H1 (cell line): ENCODE measurements around the gene HS6ST3. TPM values are rescaled to one million over a fixed set of nuclear protein-coding genes. Genes with fewer than 3 reads are reported as not detected.
A peak's percentile ranks its signal among the peaks of the same experiment; 100 is the strongest.

Experiments
- CTCF ChIA-PET: fragments of 300-600 bp; sonication (Branson Sonifier 250); formaldehyde crosslinking; loops from one replicate; lab custom pipeline; 2021; ENCODE audit not compliant: partially characterized antibody; lab: Charles Lee
- POLR2A ChIA-PET: fragments of 300-600 bp; sonication (Branson Sonifier 250); formaldehyde crosslinking; loops from one replicate; lab custom pipeline; 2021; ENCODE audit warnings: inconsistent platforms; ENCODE audit not compliant: partially characterized antibody; lab: Charles Lee
- DNase-seq, 2 experiments: peaks; one replicate each; pipeline versions ENCODE4 v3.0.0 to v3.0.0-alpha.2; 2010 to 2022; ENCODE audit warnings: low spot score in 2 of 2, low read depth in 1 of 2, mixed read lengths in 1 of 2
- FAIRE-seq: peaks from 2 replicates; lab custom pipeline; 2011; peaks lifted over from hg19 to GRCh38; lab: Jason Lieb, UNC
- H2AFZ ChIP-seq: 2 replicates; pipeline ENCODE4 v1.8.1; 2012; ENCODE audit warnings: low read length, inconsistent platforms
- H2AK5ac ChIP-seq: 2 replicates; pipeline ENCODE4 v1.6.1; 2013; ENCODE audit warnings: low read depth, low read length
- H2BK120ac ChIP-seq: replicated peaks from 2 replicates; pipeline ENCODE3; 2013; ENCODE audit warnings: low read depth, low read length, inconsistent platforms
- H2BK12ac ChIP-seq: 2 replicates; pipeline ENCODE4 v1.6.1; 2013; ENCODE audit warnings: low read depth, low read length
- H2BK15ac ChIP-seq: 2 replicates; pipeline ENCODE4 v1.6.1; 2013; ENCODE audit warnings: low read length
- H2BK20ac ChIP-seq: 2 replicates; pipeline ENCODE4 v1.6.1; 2013; ENCODE audit warnings: low read length
- H2BK5ac ChIP-seq: 2 replicates; pipeline ENCODE4 v1.6.1; 2013; ENCODE audit warnings: low read depth, low read length
- H3K14ac ChIP-seq: 2 replicates; pipeline ENCODE4 v1.6.1; 2013; ENCODE audit warnings: inconsistent platforms; ENCODE audit not compliant: insufficient read length
- H3K18ac ChIP-seq: 2 replicates; pipeline ENCODE4 v1.6.1; 2013; ENCODE audit warnings: low read length; ENCODE audit errors: extremely low read depth
- H3K23ac ChIP-seq: 2 replicates; pipeline ENCODE4 v1.6.1; 2013; ENCODE audit warnings: inconsistent platforms; ENCODE audit not compliant: insufficient read length
- H3K23me2 ChIP-seq: 2 replicates; pipeline ENCODE4 v1.6.1; 2013; ENCODE audit warnings: low read depth, low read length
- H3K27ac ChIP-seq: 2 replicates; pipeline ENCODE4 v1.6.1; 2011; ENCODE audit warnings: low read depth, low read length, inconsistent platforms
- H3K27me3 ChIP-seq, 4 experiments: replicated peaks in 1 of 4; 1 replicate in 1 of 4; 2 replicates in 3 of 4; pipeline versions ENCODE4 v1.6.1 to v1.8.1; 2011 to 2013; ENCODE audit warnings: low read length in 3 of 4, mild to moderate bottlenecking in 3 of 4, inconsistent platforms in 2 of 4, mixed read lengths in 2 of 4, moderate library complexity in 1 of 4; ENCODE audit not compliant: control insufficient read depth in 3 of 4, insufficient read depth in 3 of 4; ENCODE audit errors: extremely low read depth in 1 of 4
- H3K36me3 ChIP-seq, 4 experiments: 2 replicates each; pipeline versions ENCODE4 v1.6.1 to v1.8.1; 2011 to 2013; ENCODE audit warnings: mild to moderate bottlenecking in 4 of 4, low read length in 3 of 4, moderate library complexity in 2 of 4, control low read depth in 1 of 4, inconsistent platforms in 1 of 4; ENCODE audit not compliant: insufficient read depth in 4 of 4, control insufficient read depth in 2 of 4
- H3K4ac ChIP-seq: replicated peaks from 2 replicates; pipeline ENCODE3; 2013; ENCODE audit warnings: low read length, low read depth, mixed read lengths, inconsistent platforms; ENCODE audit not compliant: insufficient read length
- H3K4me1 ChIP-seq, 4 experiments: replicated peaks in 1 of 4; 1 replicate in 1 of 4; 2 replicates in 3 of 4; pipeline versions ENCODE4 v1.6.1 to v1.8.1; 2011 to 2013; ENCODE audit warnings: low read length in 3 of 4, inconsistent platforms in 2 of 4, mixed read lengths in 1 of 4; ENCODE audit not compliant: insufficient read depth in 4 of 4, control insufficient read depth in 3 of 4
- H3K4me2 ChIP-seq, 2 experiments: 2 replicates each; pipeline versions ENCODE4 v1.6.1 to v1.8.1; 2011 to 2013; ENCODE audit warnings: low read depth in 2 of 2, low read length in 2 of 2, control low read depth in 1 of 2, inconsistent platforms in 1 of 2, mild to moderate bottlenecking in 1 of 2; ENCODE audit not compliant: insufficient read depth in 1 of 2
- H3K4me3 ChIP-seq, 4 experiments: fragments of 200-600, 300-600 bp in 1 of 4; sonication (generic), shearing (Covaris generic), sonication (Bioruptor Twin) in 1 of 4; 2 replicates each; pipeline versions ENCODE4 v1.5.1 to v1.8.1; 2011 to 2016; ENCODE audit warnings: low read length in 4 of 4, low read depth in 3 of 4, control low read depth in 2 of 4, inconsistent platforms in 2 of 4, mild to moderate bottlenecking in 2 of 4, mixed read lengths in 1 of 4, moderate library complexity in 1 of 4; ENCODE audit not compliant: insufficient read depth in 2 of 4; ENCODE audit errors: extremely low read depth in 1 of 4
- H3K56ac ChIP-seq: replicated peaks from 2 replicates; pipeline ENCODE3; 2013; ENCODE audit warnings: low read depth, mild to moderate bottlenecking, mixed read lengths, low read length, inconsistent platforms; ENCODE audit not compliant: insufficient read length
- H3K79me1 ChIP-seq: 2 replicates; pipeline ENCODE4 v1.6.1; 2013; ENCODE audit warnings: low read depth, low read length, control low read depth
- H3K79me2 ChIP-seq, 2 experiments: 2 replicates each; pipeline versions ENCODE4 v1.6.1 to v1.8.1; 2012 to 2013; ENCODE audit warnings: low read length in 2 of 2, mild to moderate bottlenecking in 2 of 2, inconsistent platforms in 1 of 2; ENCODE audit not compliant: insufficient read depth in 2 of 2, control insufficient read depth in 1 of 2
- H3K9ac ChIP-seq, 4 experiments: replicated peaks in 1 of 4; 1 replicate in 1 of 4; 2 replicates in 3 of 4; pipeline versions ENCODE4 v1.6.1 to v1.8.1; 2011 to 2013; ENCODE audit warnings: low read depth in 3 of 4, low read length in 3 of 4, control low read depth in 2 of 4, mild to moderate bottlenecking in 2 of 4, moderate library complexity in 2 of 4, inconsistent platforms in 1 of 4; ENCODE audit errors: extremely low read depth in 1 of 4
- H3K9me3 ChIP-seq, 2 experiments: 2 replicates each; pipeline versions ENCODE4 v1.6.1 to v1.8.1; 2012 to 2013; ENCODE audit warnings: mild to moderate bottlenecking in 2 of 2, moderate library complexity in 2 of 2, control low read depth in 1 of 2, inconsistent platforms in 1 of 2, low read depth in 1 of 2, low read length in 1 of 2, mixed read lengths in 1 of 2; ENCODE audit not compliant: insufficient read depth in 2 of 2
- H4K20me1 ChIP-seq, 2 experiments: replicated peaks in 1 of 2; 2 replicates each; pipeline versions ENCODE3 to v1.8.1; 2011 to 2013; ENCODE audit warnings: inconsistent platforms in 2 of 2, low read length in 2 of 2, mild to moderate bottlenecking in 1 of 2; ENCODE audit not compliant: insufficient read depth in 2 of 2, control insufficient read depth in 1 of 2
- H4K5ac ChIP-seq: 2 replicates; pipeline ENCODE4 v1.6.1; 2013; ENCODE audit warnings: low read length, low read depth, mixed read lengths, inconsistent platforms; ENCODE audit not compliant: insufficient read length
- H4K8ac ChIP-seq: 2 replicates; pipeline ENCODE4 v1.8.0; 2013; ENCODE audit warnings: mild to moderate bottlenecking, moderate library complexity, low read length, inconsistent platforms; ENCODE audit not compliant: insufficient read depth; ENCODE audit errors: extremely low read depth
- H4K91ac ChIP-seq: replicated peaks from 2 replicates; pipeline ENCODE3; 2013; ENCODE audit warnings: low read length, mixed read lengths, inconsistent platforms; ENCODE audit not compliant: insufficient read length
- WGBS, 2 experiments: shearing (Covaris generic) in 1 of 2; methylation state at CpG; one replicate each; pipeline versions ENCODE4 v1.1.6 to v1.1.7; 2013 to 2015; ENCODE audit warnings: low lambda C conversion rate in 2 of 2, mixed read lengths in 2 of 2, inconsistent platforms in 1 of 2, low coverage in 1 of 2, missing lambda C conversion rate in 1 of 2; ENCODE audit not compliant: insufficient replicate concordance in 2 of 2, insufficient coverage in 1 of 2, insufficient read length in 1 of 2; ENCODE audit errors: extremely low coverage in 1 of 2, missing lambda C conversion rate in 1 of 2; 5-methylcytosine and 5-hydroxymethylcytosine counted together
- polyA plus RNA-seq, 7 experiments: library from polyadenylated mRNA; depleted of rRNA in 3 of 7; stranded (reverse) in 5 of 7; unstranded in 2 of 7; fragments of >200 nt in 5 of 7; fragments of 200-250 nt in 2 of 7; gene quantifications; 1 replicate in 5 of 7; 2 replicates in 1 of 7; 4 replicates in 1 of 7; pipeline versions ENCODE4 v1.2.1 to v1.2.3, GENCODE V29; 2011 to 2013; ENCODE audit warnings: missing spikeins in 2 of 7, mixed read lengths in 2 of 7
- total RNA-seq: library from RNA; stranded (reverse); fragmentation: NEBNext Ultra II Directional; extraction: Animal tissue kit (Norgen Biotek cat#: 25700); gene quantifications from 2 replicates; pipeline ENCODE4 v1.2.1, GENCODE V29; 2021
- TF ChIP-seq, protein P1 (sequence below): IDR thresholded peaks from 2 replicates; pipeline ENCODE4 v1.6.1; 2012; ENCODE audit warnings: low read length, inconsistent platforms

The HS6ST3 gene
- total and polyA plus RNA-seq, 2 of the 8 experiments (the other 6 are each of a cell fraction or from before 2014, with no cell fraction given) = 0.45 to 1.2 TPM

- POLR2A ChIA-PET = interaction anchor here (0.6 to 2.2 kb wide), 13 partner anchors 9 to 234 kb away, joined by 3 to 21 read pairs (median 4); no protein-coding TSS in a partner anchor
- no peak overlapping the region for H2BK12ac ChIP-seq
- no peak overlapping the region for H3K27ac ChIP-seq
- no peak overlapping the region for H3K14ac ChIP-seq
- peak overlapping the region; percentile 27; the same call in 1 of the 2 replicates for H2AFZ ChIP-seq
- no peak overlapping the region for H2BK5ac ChIP-seq
- CTCF ChIA-PET = interaction anchor here (0.8 to 2.2 kb wide), 4 partner anchors 10 to 408 kb away, joined by 3 to 6 read pairs (median 4); no protein-coding TSS in a partner anchor
- peak overlapping the region; percentile 75 to 78 for H3K4me2 ChIP-seq
- H3K79me1 ChIP-seq = peaks cover 3% of the 10 kb centered on the region; the same call in 1 of the 2 replicates
- no peak overlapping the region for H2AK5ac ChIP-seq
- no peak overlapping the region for H3K18ac ChIP-seq
- H4K20me1 ChIP-seq = no peaks in the 10 kb centered on the region
- DNase-seq = peak in 1 of 2 experiments; percentile 70
- no peaks in the 10 kb centered on the region for H3K27me3 ChIP-seq
- peak overlapping the region; percentile 64 to 84 (median 76) for H3K9ac ChIP-seq
- H3K23me2 ChIP-seq = peaks cover 3% of the 10 kb centered on the region; the same call in 1 of the 2 replicates
- H3K36me3 ChIP-seq = no peaks in the 10 kb centered on the region
- no peak overlapping the region for H3K4ac ChIP-seq
- WGBS, 2 experiments = 7% methylated on average over 12 of the region's 12 CpGs; no CpG with 5 or more reads in 1 of the 2 experiments
- H3K4me3 ChIP-seq = peak overlapping the region; percentile 73 to 97 (median 84)
- H4K8ac ChIP-seq = peak overlapping the region; percentile 84; the same call in 1 of the 2 replicates
- H3K56ac ChIP-seq = no peak overlapping the region
- H3K23ac ChIP-seq = no peak overlapping the region
- no peak overlapping the region for H4K91ac ChIP-seq
- H3K9me3 ChIP-seq = no peaks in the 10 kb centered on the region
- no peak for FAIRE-seq
- no peaks in the 10 kb centered on the region for H3K4me1 ChIP-seq
- H3K79me2 ChIP-seq = peaks cover 0 to 28% of the 10 kb centered on the region in 2 experiments; a peak in 2 of 4 replicates
- H2BK120ac ChIP-seq = no peak overlapping the region
- H2BK15ac ChIP-seq = no peak overlapping the region
- no peak overlapping the region for H4K5ac ChIP-seq
- no peak overlapping the region for H2BK20ac ChIP-seq
- TF ChIP-seq, protein P1, sequence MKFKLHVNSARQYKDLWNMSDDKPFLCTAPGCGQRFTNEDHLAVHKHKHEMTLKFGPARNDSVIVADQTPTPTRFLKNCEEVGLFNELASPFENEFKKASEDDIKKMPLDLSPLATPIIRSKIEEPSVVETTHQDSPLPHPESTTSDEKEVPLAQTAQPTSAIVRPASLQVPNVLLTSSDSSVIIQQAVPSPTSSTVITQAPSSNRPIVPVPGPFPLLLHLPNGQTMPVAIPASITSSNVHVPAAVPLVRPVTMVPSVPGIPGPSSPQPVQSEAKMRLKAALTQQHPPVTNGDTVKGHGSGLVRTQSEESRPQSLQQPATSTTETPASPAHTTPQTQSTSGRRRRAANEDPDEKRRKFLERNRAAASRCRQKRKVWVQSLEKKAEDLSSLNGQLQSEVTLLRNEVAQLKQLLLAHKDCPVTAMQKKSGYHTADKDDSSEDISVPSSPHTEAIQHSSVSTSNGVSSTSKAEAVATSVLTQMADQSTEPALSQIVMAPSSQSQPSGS = peak; percentile 70; the same call in 1 of the 2 replicates
Observed at GRCh38 chr13:96052656-96053002, 37.3 kb upstream of the HS6ST3 start.
